Renal pelvis (tissue), 4 donors: ENCODE measurements around the gene PRPF40B. TPM values are rescaled to one million over a fixed set of nuclear protein-coding genes. Genes with fewer than 3 reads are reported as not detected.
"Not testable (repeated sequence)": the region's sequence is repeated elsewhere in the genome, so short reads cannot be mapped to it uniquely, and the experiment has no call there.

Experiments used
- DNase-seq: peaks from one replicate; pipeline ENCODE4 v3.0.0-alpha.2; 2013
- polyA plus RNA-seq, 3 donors: library from polyadenylated mRNA; unstranded; fragments of 120-200 nt; gene quantifications; one replicate each; pipeline ENCODE4 v1.2.1, GENCODE V29; 2013; ENCODE audit not compliant: insufficient read length in 3 of 3

The PRPF40B gene
- polyA plus RNA-seq, 3 donors = 25.0 to 34.9 (median 32.1) TPM

DNA sequence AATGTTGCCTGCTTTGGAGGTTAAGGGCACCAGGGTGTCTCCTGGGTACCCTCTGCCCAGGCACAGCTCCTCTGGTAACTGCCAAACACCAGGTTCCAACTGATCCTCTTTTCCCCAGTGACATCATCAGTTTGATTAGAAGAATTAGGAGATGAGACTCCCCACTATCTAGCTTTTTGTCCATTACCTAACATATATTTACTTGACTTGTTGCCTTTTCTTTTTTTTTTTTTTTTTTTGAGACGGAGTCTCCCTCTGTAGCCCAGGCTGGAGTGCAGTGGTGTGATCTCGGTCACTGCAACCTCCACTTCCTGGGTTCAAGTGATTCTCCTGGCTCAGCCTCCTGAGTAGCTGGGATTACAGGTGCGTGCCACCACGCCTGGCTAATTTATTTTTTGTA is 17.8 kb upstream of the PRPF40B start, which contains the start of gene FAM186B:
TSS of gene FAM186B (minus strand) at position 101 of the 400 bp plus-strand sequence. CDS start 162 bp downstream, outside the sequence.
- DNase-seq = not testable (repeated sequence)

DNA sequence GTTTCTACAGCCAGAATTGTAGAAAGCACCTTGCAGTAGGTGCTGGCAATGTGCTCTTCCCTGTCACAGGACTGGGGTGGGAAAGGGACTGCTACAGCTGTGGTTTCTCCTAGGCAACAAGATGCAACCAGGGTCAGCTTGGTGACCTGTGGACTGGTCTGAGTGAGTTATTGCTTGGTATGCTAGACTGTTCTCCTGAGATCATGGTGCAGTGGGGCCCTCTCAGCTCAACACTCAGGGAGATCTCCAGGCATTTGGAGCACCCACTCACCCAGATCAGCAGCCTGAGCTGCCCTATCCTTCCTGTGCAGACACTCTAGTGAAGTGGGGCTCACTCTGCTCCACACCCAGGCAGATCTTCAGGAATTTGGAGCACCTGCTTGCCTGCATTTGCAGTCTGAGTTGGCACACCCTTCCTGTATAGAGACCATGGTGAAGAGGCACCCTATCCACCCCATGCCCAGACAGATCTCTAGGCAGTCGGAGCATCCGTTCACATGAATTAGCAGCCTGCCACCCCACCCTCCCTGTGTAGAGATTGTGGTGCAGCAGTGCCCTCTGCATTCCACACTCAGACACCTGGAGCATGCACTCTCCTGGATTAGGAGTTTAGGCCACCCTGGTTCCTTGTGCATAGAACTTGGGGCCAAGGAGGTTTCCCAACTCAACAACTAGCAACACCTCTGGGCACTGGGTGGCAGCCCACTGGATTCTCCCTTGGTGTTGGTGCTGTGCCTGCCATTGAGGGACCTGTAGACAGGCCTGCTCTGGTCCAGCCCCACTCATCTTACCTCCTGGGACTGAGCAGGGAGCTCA is 14.1 kb upstream of the PRPF40B start:
- no peak for DNase-seq

DNA sequence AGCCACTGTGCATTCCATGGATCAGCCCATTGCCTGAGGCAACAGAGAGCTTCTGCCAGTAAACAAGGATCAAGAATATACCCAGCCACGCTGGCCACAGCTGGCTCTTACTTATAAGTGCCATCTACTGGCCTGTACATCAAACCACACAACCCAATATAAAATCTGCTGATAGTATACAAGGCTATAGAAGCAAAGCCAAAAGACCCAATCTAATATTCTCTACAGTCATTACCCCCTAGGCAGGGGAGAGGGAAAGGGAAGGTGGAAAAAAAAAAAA is 13.5 kb upstream of the PRPF40B start:
- DNase-seq = no peak

DNA sequence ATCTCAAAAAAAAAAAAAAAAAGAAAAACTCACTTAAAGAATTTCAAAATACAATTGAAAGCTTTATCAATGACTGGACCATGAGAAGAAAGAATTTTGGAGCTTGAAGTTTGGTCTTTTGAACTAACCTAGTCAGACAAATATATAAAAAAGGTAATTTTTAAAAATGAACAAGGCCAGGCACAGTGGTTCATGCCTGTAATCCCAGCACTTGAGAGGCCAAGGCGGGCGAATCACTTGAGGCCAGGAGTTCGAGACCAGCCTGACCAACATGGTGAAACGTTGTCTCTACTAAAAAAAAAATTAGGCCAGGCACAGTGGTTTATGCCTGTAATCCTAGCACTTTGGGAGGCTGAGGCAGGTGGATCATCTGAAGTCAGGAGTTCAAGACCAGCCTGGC is 12.6 kb upstream of the PRPF40B start:
- not testable (repeated sequence) for DNase-seq

DNA sequence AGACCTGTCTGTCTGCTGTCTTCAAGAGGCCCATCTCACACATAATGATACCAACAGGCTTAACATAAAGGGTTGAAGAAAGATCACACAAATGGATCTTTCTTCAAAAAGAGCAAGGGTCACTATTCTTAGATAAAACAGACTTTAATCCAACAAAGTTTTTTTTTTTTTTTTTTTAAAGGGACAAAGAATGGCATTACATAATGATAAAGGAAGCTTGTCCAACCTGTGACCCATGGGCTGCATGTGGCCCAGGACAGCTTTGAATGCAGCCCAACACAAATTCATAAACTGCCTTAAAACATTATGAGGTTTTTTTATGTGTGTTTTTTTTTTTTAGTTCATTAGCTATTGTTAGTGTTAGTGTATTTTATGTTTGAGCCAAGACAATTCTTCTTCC is 11.2 kb upstream of the PRPF40B start:
- DNase-seq = no peak

DNA sequence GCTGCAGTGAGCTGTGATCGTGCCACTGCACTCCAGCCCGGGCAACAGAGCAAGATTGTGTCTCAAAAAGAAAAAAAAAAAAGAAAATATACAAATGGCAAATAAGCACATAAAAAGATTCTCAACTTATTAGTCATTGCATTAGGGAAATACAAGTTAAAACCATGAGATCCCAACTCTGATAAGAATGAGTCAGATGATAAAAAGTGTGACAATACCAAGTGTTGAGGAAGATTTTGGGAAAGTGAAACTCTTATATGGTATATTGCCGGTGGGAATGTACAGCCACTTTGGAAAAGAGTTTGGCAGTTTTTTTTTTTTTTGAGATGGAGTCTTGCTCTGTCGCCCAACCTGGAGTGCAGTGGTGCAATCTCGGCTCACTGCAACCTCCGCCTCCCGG is 7.6 kb upstream of the PRPF40B start:
- DNase-seq = no peak

DNA sequence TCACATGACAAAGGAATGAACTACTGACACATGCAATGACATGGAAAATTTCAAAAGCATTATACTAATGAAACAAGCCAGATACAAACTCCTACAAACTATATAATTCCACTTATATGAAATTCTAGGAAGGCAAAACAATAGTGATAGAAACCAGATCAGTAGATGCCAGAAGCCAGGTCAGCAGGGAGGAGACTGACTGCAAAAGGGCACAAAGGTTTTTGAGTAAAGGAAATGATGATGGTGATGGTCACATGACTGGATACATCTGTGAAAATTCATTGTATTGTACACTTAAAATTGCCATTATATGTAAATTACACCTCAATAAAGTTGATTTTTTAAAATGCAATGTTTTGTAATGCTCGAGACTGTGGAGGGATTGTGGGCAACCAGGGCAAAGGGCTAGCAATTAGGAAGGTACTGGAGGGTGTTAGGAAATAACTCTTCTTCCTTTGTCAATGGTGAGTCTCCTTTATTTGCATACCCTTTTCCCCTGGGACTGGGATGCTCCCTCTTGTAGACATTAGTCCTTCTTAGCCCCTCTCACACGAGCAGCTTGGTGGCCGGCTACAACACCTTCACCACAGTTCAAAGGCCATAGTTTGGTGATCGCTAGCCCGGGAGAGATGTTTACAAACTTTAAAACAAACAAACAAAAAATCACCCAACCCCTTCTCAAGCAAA is 6.7 kb upstream of the PRPF40B start:
- no peak for DNase-seq

DNA sequence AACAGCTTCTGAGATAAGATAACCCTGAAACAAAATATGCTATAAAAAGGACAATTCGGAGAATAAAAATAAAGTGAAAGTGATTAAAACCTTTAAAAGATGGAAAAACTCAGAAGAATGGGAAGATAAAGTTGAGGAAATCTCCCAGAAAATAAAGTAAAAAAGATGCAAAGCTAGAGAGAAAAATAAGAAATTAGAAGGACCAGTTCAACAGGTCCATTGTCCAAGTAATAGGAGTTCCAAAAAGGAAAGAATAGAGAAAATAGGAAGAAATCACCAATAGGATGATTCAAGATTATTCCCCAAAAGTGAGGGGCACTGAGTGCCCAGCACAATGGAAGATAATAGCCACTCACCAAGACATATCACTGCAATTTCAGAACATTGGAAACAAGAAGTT is 4.8 kb upstream of the PRPF40B start:
- DNase-seq = no peak

DNA sequence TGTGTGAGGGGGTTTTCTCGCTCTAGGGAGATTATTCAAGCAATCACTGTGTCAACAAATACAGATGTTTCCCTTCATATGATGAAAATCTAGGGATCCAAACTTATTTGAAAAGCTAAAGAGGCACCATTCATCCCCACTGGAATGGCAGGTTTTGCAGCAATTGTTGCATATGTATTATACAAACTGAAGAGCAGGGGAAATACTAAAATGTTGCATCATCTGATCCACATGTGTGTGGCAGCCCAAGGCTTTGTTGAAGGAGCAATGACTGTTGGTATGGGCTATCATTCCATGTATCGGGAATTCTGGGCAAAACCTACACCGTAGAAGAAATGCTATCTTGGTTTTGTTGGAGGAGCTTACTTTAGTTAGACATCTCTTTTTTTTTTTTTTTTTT is 4.1 kb upstream of the PRPF40B start:
- no peak for DNase-seq

DNA sequence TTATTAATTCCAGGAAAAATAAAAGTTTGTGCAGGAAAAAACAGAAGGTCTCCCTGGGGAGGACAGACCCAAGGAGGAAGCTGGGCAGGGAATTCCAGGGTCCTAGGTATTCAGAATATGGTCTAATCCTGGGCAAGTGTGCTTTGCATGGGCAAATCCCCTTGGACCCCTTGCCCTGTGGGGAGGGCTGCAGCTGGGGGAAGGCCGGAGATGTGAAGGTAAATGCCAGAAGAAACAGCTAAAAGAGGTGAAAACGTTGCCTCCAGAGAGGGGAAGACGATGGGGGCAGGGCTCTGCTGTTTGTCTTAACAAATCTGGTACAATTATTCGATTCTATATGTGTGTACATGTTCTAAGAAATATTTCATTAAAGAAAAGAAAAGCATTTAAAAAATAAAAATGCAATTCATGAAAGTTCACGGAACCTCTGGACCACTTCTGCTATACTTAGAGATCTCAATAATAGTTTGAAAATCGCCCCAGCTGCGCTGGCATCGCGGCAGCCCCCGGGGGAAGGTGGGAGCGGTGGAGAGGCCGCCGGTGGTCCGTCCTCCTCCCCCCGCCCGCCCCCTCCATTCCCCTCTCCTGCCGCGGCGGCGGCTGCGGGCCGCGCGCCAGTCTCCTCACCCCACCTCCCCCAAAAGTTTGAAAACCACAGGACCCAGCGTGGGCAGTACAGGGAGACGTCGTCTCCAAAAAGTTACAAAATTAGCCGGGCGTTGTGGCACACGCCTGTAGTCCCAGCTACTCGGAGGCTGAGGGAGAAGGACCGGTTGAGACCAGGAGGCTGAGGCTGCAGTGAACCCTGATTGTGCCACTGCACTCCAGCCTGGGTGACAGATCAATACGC is 1.5 kb upstream of the PRPF40B start:
- no peak for DNase-seq

DNA sequence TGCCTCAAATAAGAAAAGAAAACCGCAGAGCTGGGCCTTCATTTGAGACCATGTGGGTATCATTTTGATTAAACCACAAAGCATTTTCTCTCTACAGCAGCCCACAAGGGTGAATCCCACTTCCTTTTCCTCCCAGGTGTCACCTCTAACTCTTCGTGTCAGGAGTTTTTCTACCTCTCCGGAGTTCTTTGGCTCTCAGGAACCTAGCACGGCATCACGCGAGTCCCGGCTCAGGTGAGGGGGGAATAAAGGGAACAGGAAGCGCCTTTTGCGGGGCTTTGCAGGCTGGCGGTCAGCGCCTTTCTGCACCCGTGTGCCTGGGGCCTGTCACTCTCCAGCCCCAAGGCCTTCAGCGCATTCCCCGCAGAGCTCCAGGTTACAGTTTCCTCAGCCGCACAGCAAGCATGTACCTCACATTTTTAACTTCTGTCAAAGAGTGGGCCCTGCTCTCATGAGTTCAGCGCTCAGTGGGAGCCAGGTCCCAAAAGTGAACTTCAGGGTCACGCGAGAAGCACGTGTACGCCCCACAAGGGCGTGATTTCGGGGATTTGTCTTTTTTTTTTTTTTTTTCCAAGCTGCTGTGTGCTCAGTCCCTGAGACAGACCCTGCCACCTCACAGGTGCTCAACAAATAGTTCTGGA is 740 bp upstream of the PRPF40B start:
- DNase-seq = no peak

DNA sequence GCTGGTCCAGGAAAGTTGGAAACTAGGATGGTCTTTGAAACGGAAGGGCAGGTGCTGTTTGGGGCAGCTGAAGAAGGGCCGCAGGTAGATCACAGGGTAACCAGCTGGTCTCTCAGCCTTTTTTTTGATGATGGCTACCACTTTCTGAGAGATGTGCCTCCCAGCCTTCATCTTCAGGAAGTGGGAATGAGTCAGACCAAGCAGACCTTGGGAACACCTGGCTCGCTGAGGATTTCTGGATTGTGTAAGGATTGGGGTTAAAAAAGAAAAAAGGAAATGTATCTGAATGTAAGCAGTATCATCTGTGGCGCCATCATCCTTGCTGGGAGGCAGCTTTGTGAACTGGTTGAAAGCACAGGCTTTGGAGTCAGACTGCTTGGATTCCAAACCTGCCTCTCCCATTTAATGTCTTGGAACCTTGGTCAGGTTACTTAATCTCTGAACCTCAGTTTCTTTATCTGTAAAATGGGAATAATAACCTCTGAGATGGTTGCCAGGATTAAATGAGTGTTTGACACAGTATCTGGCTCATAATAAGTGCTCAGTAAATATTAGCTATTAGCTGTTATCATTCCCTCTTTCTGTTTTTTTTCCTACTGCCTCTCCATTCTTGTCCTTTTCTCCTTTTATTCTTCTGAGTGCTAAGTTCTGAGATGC is 1.7 kb downstream of the PRPF40B start:
- no peak for DNase-seq

DNA sequence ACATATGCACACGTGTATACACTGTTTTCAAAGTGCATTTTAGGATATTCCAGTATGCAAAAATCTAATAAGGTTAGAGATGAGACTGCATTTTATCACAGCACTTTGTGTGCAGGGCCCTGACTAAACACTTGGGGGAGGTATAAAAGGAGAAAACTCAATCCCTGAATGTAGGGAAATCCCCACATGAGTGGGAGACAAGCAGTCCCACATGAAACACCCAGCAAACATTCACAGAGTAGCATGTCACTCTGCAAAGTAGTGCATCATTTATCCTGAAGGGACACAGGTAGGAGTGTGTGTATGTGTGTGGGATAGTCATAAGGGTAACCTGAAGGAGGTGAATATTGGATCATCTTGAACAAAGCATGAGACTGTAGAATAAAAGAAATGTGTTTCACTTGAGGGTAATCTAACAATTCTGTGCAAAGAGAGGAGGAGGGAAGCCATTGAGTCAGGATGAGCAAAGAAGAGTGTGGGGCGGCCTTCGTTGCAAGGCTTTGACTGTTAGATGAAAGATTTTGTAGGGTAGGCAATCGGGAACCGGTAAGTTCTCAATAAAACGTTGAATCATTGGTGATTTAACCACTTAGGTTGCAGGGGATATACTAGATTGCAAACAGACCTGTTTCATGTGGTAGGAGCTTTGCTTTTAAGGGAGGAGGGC is 2.9 kb downstream of the PRPF40B start:
- no peak for DNase-seq

DNA sequence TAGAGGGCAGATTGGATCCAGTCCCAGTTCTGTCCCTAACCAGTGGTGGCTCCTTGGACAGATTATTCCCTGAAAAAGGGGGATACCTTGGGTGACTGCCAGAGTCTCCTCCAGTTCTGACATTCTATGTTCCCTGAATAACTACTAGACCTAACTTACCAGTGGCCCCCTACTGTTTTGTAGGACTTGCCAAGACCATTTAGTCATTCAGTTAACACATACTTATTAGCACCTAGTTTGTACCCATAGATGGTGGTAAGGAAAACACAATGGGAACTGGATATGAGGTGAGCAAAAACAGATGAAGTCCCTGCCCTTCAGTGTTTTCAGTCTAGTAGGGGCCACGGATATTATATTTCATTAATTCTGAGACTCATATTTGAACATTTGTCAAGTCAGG is 3.5 kb downstream of the PRPF40B start:
- DNase-seq = no peak

DNA sequence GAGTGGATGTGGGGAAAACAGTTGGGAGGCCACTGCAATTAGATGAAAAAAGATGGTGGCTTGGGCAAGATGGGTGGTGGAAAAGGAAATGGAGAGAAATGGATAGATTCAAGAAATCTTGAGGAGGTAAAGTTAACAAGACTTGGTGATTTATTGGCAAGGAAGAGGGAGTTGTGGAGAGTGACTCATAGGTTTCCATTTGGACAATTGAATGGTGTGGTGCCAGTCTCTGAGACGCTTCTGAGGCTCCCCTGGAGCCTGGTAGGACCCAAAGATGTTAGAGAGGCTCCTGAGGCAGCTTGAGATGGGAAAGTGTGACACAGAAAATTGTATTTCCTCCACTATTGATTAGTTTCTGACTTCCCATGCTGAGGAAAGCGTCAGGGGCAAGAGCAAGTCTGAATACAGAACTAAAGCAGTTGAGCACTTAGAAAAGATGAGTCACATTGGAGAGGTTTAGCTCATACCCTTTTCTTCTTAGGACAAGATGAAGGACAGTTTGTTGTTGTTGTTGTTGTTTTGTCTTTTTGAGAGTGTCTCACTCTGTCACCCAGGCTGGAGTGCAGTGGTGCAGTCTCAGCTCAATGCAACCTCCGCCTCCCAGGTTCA is 4.5 kb downstream of the PRPF40B start:
- no peak for DNase-seq

DNA sequence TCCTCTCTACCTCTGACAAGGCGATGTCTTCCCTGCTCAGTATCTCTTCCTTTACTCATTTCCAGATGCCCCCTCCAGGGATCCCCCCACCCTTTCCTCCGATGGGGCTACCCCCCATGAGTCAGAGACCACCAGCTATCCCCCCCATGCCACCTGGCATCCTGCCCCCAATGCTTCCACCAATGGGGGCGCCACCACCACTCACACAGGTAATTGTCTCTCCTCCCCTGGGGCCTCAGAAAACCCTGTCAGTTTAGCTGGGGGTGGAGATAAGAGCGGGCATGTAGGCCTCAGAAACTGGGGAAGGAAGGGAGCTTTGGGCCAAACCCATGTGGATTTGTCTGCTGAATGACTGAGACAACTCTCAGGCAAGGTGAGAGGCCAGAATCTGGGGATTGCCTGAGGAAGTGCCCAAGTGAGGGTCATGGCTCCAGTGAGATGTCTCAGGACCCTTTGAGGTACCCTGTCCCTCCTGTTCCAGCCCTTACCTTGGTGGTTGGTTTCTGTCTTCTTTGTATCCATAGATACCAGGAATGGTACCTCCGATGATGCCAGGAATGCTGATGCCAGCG is 8.1 kb downstream of the PRPF40B start:
- DNase-seq = no peak

DNA sequence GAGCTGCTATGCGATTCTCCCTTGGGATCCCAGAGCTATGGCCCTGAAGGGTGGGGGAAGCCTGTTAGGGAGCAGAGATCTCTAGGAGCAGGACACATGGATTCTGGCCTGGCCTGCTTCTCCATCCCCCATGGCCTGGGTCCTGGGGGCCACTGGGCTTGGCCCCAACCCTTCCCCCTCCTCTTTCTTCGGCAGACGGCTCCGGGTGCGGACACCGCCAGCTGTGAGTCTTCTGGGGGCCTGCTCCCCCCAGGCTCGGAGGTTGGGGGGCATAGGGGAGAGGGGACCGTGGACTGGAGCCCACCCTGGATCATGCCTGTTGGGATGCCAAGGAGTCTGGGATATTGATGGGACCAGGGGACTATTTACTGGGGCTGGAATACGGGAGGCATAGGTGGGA is 9.0 kb downstream of the PRPF40B start:
- DNase-seq = no peak

DNA sequence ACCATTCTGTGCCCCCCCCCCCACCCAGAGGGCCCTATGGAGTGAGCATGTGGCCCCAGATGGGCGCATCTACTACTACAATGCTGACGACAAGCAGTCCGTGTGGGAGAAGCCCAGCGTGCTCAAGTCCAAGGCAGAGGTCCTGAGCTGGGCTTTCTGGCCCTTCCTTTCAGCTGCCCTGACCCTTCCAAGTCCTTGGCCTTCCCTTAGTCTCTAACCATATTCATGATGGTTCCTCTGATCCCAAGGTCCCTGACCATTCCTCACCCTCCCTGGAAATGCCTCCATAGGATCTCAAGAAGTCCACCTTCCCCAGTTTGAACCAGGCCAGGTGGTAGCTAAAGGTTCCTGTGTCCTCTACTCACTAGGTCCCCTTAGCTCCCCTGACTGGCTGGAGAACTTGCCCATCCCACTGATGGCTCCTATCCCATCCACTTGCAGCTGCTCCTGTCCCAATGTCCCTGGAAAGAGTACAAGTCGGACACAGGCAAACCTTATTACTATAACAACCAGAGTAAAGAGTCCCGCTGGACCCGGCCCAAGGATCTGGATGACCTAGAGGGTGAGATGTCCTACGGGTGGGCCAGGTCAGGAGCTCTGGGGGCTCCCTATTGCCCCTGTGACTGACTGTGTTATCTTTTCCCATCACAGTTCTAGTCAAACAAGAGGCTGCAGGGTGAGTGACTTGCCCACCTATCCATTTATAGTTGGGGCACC is 9.8 kb downstream of the PRPF40B start:
- DNase-seq = no peak

DNA sequence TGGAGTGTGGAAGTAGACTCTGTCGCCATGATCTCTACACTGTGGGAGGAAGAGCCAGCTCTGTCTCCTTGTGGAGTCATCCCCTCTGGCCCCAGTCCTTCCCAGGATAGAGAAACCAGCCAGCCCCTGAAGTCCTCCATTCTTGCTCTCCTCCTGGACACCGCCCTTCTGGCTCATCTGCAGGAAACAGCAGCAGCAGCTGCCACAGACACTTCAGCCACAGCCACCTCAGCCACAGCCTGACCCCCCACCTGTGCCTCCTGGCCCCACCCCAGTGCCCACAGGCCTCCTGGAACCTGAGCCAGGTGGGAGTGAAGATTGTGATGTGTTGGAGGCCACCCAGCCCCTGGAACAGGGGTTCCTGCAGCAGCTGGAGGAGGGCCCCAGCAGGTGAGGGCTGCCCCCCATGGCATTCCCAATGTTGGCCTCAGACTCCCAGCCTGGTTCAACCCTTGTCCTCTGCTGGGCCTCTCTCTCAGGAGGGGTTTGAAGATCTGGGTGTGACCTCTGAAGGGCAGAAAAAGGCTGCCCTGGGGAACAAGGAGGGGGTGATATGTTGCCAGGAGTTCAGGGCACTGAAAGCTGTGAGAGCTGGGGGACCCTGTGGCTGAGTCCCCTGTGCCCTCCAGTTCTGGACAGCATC is 10.5 kb downstream of the PRPF40B start:
- DNase-seq = no peak
